22Rv1 (cell line): ENCODE data around the gene COPS6.

ENCODE experiments used
- H3K27ac ChIP-seq: fragments of 450-650 bp; 2 replicates; pipeline ENCODE4 v1.5.1; 2017
- ZFX ChIP-seq: fragments of 450-650 bp; IDR thresholded peaks from 2 replicates; pipeline ENCODE4 v1.6.1; 2017; ENCODE audit warnings: antibody characterized with exemption, borderline replicate concordance
- TF ChIP-seq, protein P1 (sequence below): fragments of 450-650 bp; IDR thresholded peaks from 2 replicates; pipeline ENCODE4 v1.5.1; 2017; ENCODE audit warnings: mild to moderate bottlenecking

COPS6 gene

DNA sequence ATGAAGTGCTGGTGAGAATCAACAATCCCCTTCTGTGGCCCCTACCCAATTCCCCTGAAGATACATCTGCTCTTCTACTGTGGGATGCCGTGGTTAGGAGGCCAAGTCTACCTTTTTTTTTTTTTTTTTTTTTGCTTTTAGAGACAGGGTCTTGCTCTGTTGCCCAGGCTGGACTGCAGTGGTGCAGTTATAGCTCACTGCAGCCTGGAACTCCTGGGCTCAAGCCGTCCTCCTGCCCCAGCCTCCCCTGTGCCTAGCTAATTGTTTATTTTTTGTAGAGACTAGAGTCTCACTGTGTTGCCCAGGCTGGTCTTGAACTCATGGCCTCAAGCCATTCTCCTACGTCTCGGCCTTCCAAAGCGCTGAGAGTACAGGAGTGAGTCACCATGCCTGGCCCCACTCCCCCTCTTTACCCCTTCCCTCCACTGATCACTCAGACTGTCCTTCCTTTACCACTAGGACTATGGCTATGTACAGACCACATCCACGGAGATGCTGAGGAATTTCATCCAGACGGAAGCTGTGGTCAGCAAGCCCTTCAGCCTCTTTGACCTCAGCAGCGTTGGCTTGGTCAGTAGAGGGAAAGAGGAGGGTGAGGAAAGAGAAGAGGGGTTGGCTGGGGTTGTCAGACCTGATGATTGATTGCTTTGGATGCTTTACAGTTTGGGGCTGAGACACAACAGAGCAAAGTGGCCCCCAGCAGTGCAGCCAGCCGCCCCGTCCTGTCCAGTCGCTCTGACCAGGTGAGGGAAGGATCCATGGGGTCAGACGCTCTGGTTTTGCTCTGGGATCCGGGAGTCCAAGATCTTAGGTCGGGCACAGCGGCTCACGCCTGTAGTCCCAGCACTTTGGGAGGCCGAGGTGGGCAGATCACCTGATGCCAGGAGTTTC, 14.4 kb downstream of the COPS6 start:
- peak overlapping the region; percentile 100 for H3K27ac ChIP-seq
- TF ChIP-seq ZFX, result no peak
- TF ChIP-seq, protein P1, sequence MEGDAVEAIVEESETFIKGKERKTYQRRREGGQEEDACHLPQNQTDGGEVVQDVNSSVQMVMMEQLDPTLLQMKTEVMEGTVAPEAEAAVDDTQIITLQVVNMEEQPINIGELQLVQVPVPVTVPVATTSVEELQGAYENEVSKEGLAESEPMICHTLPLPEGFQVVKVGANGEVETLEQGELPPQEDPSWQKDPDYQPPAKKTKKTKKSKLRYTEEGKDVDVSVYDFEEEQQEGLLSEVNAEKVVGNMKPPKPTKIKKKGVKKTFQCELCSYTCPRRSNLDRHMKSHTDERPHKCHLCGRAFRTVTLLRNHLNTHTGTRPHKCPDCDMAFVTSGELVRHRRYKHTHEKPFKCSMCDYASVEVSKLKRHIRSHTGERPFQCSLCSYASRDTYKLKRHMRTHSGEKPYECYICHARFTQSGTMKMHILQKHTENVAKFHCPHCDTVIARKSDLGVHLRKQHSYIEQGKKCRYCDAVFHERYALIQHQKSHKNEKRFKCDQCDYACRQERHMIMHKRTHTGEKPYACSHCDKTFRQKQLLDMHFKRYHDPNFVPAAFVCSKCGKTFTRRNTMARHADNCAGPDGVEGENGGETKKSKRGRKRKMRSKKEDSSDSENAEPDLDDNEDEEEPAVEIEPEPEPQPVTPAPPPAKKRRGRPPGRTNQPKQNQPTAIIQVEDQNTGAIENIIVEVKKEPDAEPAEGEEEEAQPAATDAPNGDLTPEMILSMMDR, result no peak

DNA sequence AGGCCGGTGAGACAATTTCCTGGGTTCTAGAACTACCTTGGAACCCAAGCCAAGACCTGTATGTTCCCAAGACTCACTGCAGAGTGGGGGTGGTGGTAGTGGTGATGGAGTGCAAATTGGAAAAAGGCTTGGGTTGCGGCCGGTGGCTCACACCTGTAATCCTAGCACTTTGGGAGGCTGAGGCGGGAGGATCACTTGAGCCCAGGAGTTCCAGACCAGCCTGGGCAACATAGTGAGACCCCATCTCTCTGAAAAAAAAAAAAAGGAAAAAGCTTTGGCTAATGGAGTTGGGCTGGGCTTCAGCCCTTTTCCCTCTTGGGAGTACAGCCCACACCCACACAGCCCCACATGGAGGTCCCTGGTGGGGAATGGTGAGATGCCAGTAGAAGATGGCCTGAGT, 16.8 kb downstream of the COPS6 start:
- no peak for TF ChIP-seq ZFX
- TF ChIP-seq, protein P1, result no peak
- H3K27ac ChIP-seq, result no peak overlapping the region

DNA sequence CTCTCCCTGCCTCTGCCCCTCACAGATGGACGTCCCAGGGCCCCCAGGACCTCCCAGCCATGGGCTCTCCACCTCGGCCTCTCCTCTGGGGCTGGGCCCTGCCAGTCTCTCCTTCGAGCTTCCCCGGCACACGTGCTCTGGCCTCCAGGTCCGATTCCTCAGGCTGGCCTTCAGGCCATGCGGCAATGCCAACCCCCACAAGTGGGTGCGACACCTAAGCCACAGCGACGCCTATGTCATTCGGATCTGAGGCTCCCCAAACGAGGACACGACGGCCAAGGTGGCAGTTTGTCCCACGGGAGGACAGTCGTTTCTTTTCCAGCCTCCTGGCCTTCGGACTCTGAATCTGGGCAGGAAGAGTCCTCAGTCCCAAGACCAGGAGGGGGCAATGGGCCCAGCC, 17.9 kb downstream of the COPS6 start:
- TF ChIP-seq ZFX, result no peak
- TF ChIP-seq, protein P1, result no peak
- H3K27ac ChIP-seq, result no peak overlapping the region

DNA sequence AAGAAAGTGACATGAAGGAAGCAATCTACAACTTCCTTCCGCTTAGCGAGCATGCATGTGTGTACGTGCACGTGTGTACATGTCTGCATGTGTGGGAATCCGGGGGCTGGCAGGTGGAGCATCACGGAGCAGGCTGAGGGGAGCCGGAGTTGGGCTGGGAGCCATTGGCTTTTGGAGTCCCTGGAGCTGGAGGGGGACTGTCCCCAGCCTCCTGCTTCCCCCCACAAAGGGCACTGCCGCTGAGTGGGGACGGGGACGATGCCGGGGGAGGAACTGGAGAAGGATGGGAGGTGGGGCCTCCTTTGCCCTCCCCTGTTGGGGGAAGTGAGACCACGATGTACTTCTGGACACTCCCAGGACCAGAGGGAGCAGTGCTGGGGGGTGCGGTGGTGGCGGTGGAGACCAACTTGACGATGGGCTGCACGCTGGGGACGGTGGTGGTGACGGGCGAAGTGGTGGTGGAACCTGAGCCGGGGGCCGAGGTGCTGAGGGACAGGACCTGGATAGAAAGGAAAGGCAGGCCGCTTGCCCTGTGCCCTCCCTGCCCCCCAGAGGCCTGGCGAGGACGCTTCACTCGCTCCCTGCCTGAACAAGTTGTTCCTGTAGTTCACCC, 18.5 kb downstream of the COPS6 start:
- TF ChIP-seq, protein P1, result no peak
- TF ChIP-seq ZFX, result no peak
- H3K27ac ChIP-seq, result no peak overlapping the region; the same call in 1 of the 2 replicates

DNA sequence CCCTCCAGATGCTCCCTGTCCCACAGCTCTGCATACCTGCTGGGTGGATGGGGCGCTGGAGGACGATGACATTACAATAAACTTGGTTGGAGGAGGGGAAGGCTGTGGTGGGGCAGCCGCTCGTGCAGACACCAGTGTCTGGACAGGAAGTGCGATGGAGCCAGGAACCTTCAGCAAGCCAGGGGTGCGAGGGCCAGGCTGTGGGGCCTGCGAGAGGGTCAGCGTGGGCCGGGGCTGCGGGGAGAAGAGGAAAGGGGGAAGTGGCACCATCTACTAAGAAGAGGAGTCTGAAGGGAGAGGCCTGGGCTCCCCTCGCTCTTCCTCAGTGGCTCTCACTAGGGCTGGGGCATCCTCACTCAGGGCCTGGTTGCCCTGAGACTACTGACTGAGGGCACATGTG, 19.1 kb downstream of the COPS6 start:
- H3K27ac ChIP-seq, result peak overlapping the region; percentile 3; the same call in 1 of the 2 replicates
- TF ChIP-seq ZFX, result no peak
- TF ChIP-seq, protein P1, result no peak

DNA sequence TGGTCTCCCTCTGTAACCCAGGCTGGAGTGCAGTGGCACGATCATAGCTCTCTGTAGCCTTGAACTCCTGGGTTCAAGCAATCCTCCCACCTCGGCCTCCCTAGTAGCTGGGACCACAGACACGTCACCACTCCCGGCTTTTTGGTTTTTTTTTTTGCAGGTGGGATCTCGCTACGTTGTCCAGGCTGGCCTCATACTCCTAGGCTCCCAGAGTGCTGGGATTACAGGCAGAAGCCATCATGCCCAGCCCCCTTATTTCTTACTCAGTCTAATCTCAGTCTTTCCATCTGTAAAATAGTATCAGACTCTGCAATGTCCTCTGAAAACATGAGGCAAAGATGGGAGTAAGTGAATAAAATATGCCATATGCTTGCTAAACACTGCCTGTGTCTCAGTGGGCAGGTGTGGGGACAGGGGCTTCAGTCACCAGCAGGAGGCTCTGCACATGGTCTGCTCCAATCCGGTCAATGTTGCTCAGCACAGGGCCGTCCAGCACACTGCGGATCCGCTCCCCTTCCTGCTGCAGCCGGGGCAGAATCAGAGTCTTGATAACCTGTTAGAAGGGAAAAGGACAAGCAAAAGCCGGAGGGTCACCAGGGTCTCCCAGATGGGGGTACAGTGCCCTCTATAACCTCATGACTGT, 20.9 kb downstream of the COPS6 start:
- H3K27ac ChIP-seq, result no peak overlapping the region
- TF ChIP-seq ZFX, result no peak
- TF ChIP-seq, protein P1, result peak; percentile 12; the same call in 1 of the 2 replicates
